ENCODE data around the gene ADCY6.

Gene ADCY6

GRCh38 chr12:48780381-48781025, 8.4 kb downstream of the ADCY6 start:
- no peak for DNase-seq (ENCODE audit: low read depth, low spot score)
- in situ Hi-C loops (cut with HindIII; ENCODE audit: low sequenced_read_pairs), result no loop called here
- no peak for TF ChIP-seq CTCF (IDR thresholded peaks at IDR 0.05; ENCODE audit: low read depth, low read length)
- H3K4me3 ChIP-seq (ENCODE audit: low read depth, low read length), result no peak overlapping the region

GRCh38 chr12:48779869-48780268, 9.0 kb downstream of the ADCY6 start:
- in situ Hi-C loops (cut with HindIII; ENCODE audit: low sequenced_read_pairs), result no loop called here
- no peak for TF ChIP-seq CTCF (IDR thresholded peaks at IDR 0.05; ENCODE audit: low read depth, low read length)
- peak; percentile 78 for DNase-seq (ENCODE audit: low read depth, low spot score)

GRCh38 chr12:48777501-48778400, 11.1 kb downstream of the ADCY6 start:
- H3K4me3 ChIP-seq (ENCODE audit: low read depth, low read length), result no peak overlapping the region
- no peak for TF ChIP-seq CTCF (IDR thresholded peaks at IDR 0.05; ENCODE audit: low read depth, low read length)
- in situ Hi-C loops (cut with HindIII; ENCODE audit: low sequenced_read_pairs), result no loop called here
- DNase-seq (ENCODE audit: low read depth, low spot score), result no peak

More at GRCh38 chr12:48779869-48780268, 9.0 kb downstream of the ADCY6 start:
- no peak overlapping the region for H3K4me3 ChIP-seq (ENCODE audit: low read depth, low read length)

GRCh38 chr12:48776956-48777355, 11.9 kb downstream of the ADCY6 start:
- no peak for DNase-seq (ENCODE audit: low read depth, low spot score)
- no peak overlapping the region for H3K4me3 ChIP-seq (ENCODE audit: low read depth, low read length)
- in situ Hi-C loops (cut with HindIII; ENCODE audit: low sequenced_read_pairs), result no loop called here
- no peak for TF ChIP-seq CTCF (IDR thresholded peaks at IDR 0.05; ENCODE audit: low read depth, low read length)

GRCh38 chr12:48775991-48776649, 12.8 kb downstream of the ADCY6 start:
- no peak for TF ChIP-seq CTCF (IDR thresholded peaks at IDR 0.05; ENCODE audit: low read depth, low read length)
- in situ Hi-C loops (cut with HindIII; ENCODE audit: low sequenced_read_pairs), result no loop called here
- no peak overlapping the region for H3K4me3 ChIP-seq (ENCODE audit: low read depth, low read length)
- DNase-seq (ENCODE audit: low read depth, low spot score), result no peak

GRCh38 chr12:48775299-48775698, 13.6 kb downstream of the ADCY6 start:
- in situ Hi-C loops (cut with HindIII; ENCODE audit: low sequenced_read_pairs), result no loop called here
- TF ChIP-seq CTCF (IDR thresholded peaks at IDR 0.05; ENCODE audit: low read depth, low read length), result no peak
- no peak for DNase-seq (ENCODE audit: low read depth, low spot score)
- H3K4me3 ChIP-seq (ENCODE audit: low read depth, low read length), result no peak overlapping the region

Measured in astrocyte of the spinal cord (primary cell).